HCT116 (cell line): ENCODE data around the gene RALGAPA1. TPM values are rescaled to one million over a fixed set of nuclear protein-coding genes. Genes with fewer than 3 reads are reported as not detected.

Source experiments
- CBX3 ChIP-seq: IDR thresholded peaks from 2 replicates; pipeline ENCODE4 v1.6.1; 2012; ENCODE audit warnings: low read depth
- CEBPB ChIP-seq: IDR thresholded peaks from 2 replicates; pipeline ENCODE4 v1.6.1; 2012; ENCODE audit warnings: low read depth
- EZH2phosphoT487 ChIP-seq: fragments of 200-600 bp; IDR thresholded peaks from 2 replicates; pipeline ENCODE4 v1.6.1; 2018; ENCODE audit warnings: antibody characterized with exemption, borderline replicate concordance
- MAX ChIP-seq: IDR thresholded peaks from 2 replicates; pipeline ENCODE4 v1.6.1; 2012
- POLR2A ChIP-seq: IDR thresholded peaks from 2 replicates; pipeline ENCODE4 v1.7.0; 2011; ENCODE audit warnings: borderline replicate concordance; ENCODE audit not compliant: insufficient read depth, insufficient read length; ENCODE audit errors: extremely low read depth
- RAD21 ChIP-seq: IDR thresholded peaks from 2 replicates; pipeline ENCODE4 v1.6.1; 2012; ENCODE audit warnings: low read depth, mild to moderate bottlenecking
- REST ChIP-seq: IDR thresholded peaks from 2 replicates; pipeline ENCODE4 v1.6.1; 2012; ENCODE audit warnings: low read depth
- SP1 ChIP-seq: IDR thresholded peaks from 2 replicates; pipeline ENCODE4 v1.6.1; 2012; ENCODE audit warnings: low read depth
- YY1 ChIP-seq: IDR thresholded peaks from 2 replicates; pipeline ENCODE4 v1.6.1; 2011; ENCODE audit warnings: low read length, low read depth, moderate library complexity, mild to moderate bottlenecking; ENCODE audit not compliant: insufficient replicate concordance; ENCODE audit errors: extremely low read depth
- ZBTB33 ChIP-seq: IDR thresholded peaks from 2 replicates; pipeline ENCODE4 v1.6.1; 2011; ENCODE audit warnings: mild to moderate bottlenecking, low read length, moderate library complexity; ENCODE audit not compliant: insufficient replicate concordance; ENCODE audit errors: extremely low read depth
- ZFX ChIP-seq: fragments of 450-650 bp; IDR thresholded peaks from 2 replicates; pipeline ENCODE4 v1.6.1; 2017
- ZNF274 ChIP-seq: fragments of 200-500 bp; sonication (Bioruptor generic); IDR thresholded peaks from 2 replicates; pipeline ENCODE4 v1.6.1; 2014; ENCODE audit warnings: mild to moderate bottlenecking, low read depth, low read length, inconsistent platforms
- total RNA-seq: library from RNA; stranded (reverse); gene quantifications from one replicate; pipeline ENCODE4 v1.2.1, GENCODE V29; 2021; ENCODE audit not compliant: unreplicated experiment

The RALGAPA1 gene
- total RNA-seq, 1 experiment from 2014 or later = 29.3 TPM

- no peak for TF ChIP-seq REST
- no peak for TF ChIP-seq ZNF274
- no peak for TF ChIP-seq EZH2phosphoT487
- no peak for TF ChIP-seq MAX
- TF ChIP-seq RAD21 = no peak
- no peak for TF ChIP-seq YY1
- TF ChIP-seq CEBPB = no peak
- no peak for TF ChIP-seq ZBTB33
- TF ChIP-seq SP1 = no peak
- no peak for TF ChIP-seq ZFX
- no peak for TF ChIP-seq POLR2A
- TF ChIP-seq CBX3 = no peak
These were observed 191.6 kb downstream of the RALGAPA1 start (continued) for GRCh38 chr14:35617500-35617899.
